HCT116 (cell line): ENCODE data around the gene DPH6.

Source experiments
- CEBPB ChIP-seq: IDR thresholded peaks from 2 replicates; pipeline ENCODE4 v1.6.1; 2012; ENCODE audit warnings: low read depth
- CTCF ChIP-seq, 3 experiments: fragments of 200-600 bp in 1 of 3; sonication (generic) in 1 of 3; IDR thresholded peaks in 2 of 3; conservative IDR thresholded peaks in 1 of 3; 2 replicates each; pipeline ENCODE4 v1.5.1; 2012 to 2017; ENCODE audit warnings: low read depth in 2 of 3, low read length in 2 of 3, antibody characterized with exemption in 1 of 3, borderline replicate concordance in 1 of 3, control low read depth in 1 of 3, mild to moderate bottlenecking in 1 of 3, mixed read lengths in 1 of 3, mixed run types in 1 of 3, moderate library complexity in 1 of 3; ENCODE audit not compliant: insufficient read depth in 1 of 3
- POLR2A ChIP-seq: IDR thresholded peaks from 2 replicates; pipeline ENCODE4 v1.7.0; 2011; ENCODE audit warnings: borderline replicate concordance; ENCODE audit not compliant: insufficient read depth, insufficient read length; ENCODE audit errors: extremely low read depth
- REST ChIP-seq: IDR thresholded peaks from 2 replicates; pipeline ENCODE4 v1.6.1; 2012; ENCODE audit warnings: low read depth

- TF ChIP-seq CTCF (IDR thresholded peaks at IDR 0.05 in 2 of 3, conservative IDR thresholded peaks at IDR 0.05 in 1 of 3; ENCODE audit: borderline replicate concordance in 1 of 3, insufficient read depth in 1 of 3, low read depth in 2 of 3, low read length in 2 of 3) (no peak), CEBPB (no peak), POLR2A (no peak), REST (no peak)
Measured at GRCh38 chr15:35499723-35500122, 46.2 kb downstream of the DPH6 start.
